ENCODE data around the gene FAM151A. TPM values are rescaled to one million over a fixed set of nuclear protein-coding genes. Genes with fewer than 3 reads are reported as not detected.

Gene FAM151A
- total RNA-seq, 2 donors from 2014 or later, result 0.63 TPM; not detected in 1

- Histone ChIP-seq H3K4me1 (peaks cover 0 to 11% of the 10 kb centered on the region in 2 donors), H3K27ac (no peak overlapping the region), H3K4me3 (no peak overlapping the region), H3K36me3 (peaks cover 19% of the 10 kb centered on the region), H3K27me3 (no peaks in the 10 kb centered on the region), H3K9me3 (no peaks in the 10 kb centered on the region)
- DNase-seq (ENCODE audit: low spot score), result no peak
- no peak for TF ChIP-seq CTCF (IDR thresholded peaks at IDR 0.05)
These were observed 20.1 kb downstream of the FAM151A start for GRCh38 chr1:54603241-54603640.

- Histone ChIP-seq H3K27me3 (no peaks in the 10 kb centered on the region), H3K9me3 (no peaks in the 10 kb centered on the region), H3K27ac (no peak overlapping the region), H3K4me3 (no peak overlapping the region), H3K36me3 (peaks cover 25% of the 10 kb centered on the region), H3K4me1 (peaks cover 0 to 11% of the 10 kb centered on the region in 2 donors)
- DNase-seq (ENCODE audit: low spot score), result no peak
- TF ChIP-seq CTCF (IDR thresholded peaks at IDR 0.05), result no peak
These were observed 20.8 kb downstream of the FAM151A start for GRCh38 chr1:54602554-54602953.

GRCh38 chr1:54601730-54602129, 21.6 kb downstream of the FAM151A start:
- TF ChIP-seq CTCF (IDR thresholded peaks at IDR 0.05), result no peak
- H3K4me3 ChIP-seq, result no peak overlapping the region
- H3K27ac ChIP-seq, result no peak overlapping the region
- peaks cover 31% of the 10 kb centered on the region for H3K36me3 ChIP-seq
- peaks cover 0 to 11% of the 10 kb centered on the region in 2 donors for H3K4me1 ChIP-seq
- no peaks in the 10 kb centered on the region for H3K27me3 ChIP-seq
- no peak for DNase-seq (ENCODE audit: low spot score)
- H3K9me3 ChIP-seq, result no peaks in the 10 kb centered on the region

GRCh38 chr1:54600947-54601721, 22.2 kb downstream of the FAM151A start:
- peaks cover 31% of the 10 kb centered on the region for H3K36me3 ChIP-seq
- peaks cover 0 to 15% of the 10 kb centered on the region in 2 donors for H3K4me1 ChIP-seq
- no peak for TF ChIP-seq CTCF (IDR thresholded peaks at IDR 0.05)
- no peak for DNase-seq (ENCODE audit: low spot score)
- H3K27ac ChIP-seq, result no peak overlapping the region
- no peaks in the 10 kb centered on the region for H3K27me3 ChIP-seq
- no peak overlapping the region for H3K4me3 ChIP-seq
- no peaks in the 10 kb centered on the region for H3K9me3 ChIP-seq

- Histone ChIP-seq H3K27ac (no peak overlapping the region), H3K4me3 (no peak overlapping the region), H3K27me3 (no peaks in the 10 kb centered on the region), H3K4me1 (peaks cover 0 to 19% of the 10 kb centered on the region in 2 donors), H3K9me3 (no peaks in the 10 kb centered on the region), H3K36me3 (peaks cover 28% of the 10 kb centered on the region)
- no peak for TF ChIP-seq CTCF (IDR thresholded peaks at IDR 0.05)
- no peak for DNase-seq (ENCODE audit: low spot score)
These were observed 24.0 kb downstream of the FAM151A start for GRCh38 chr1:54599211-54599823.

Measured in right atrium auricular region (tissue), 2 donors.